Activated CD4-positive, alpha-beta T cell treated with anti-CD3 and anti-CD28 coated beads, Interleukin-2, amount 50 U/mL, for 48 hours (primary cell): Measurements from ENCODE around the gene SLC17A9.
"Not testable (repeated sequence)": the region's sequence is repeated elsewhere in the genome, so short reads cannot be mapped to it uniquely, and the experiment has no call there.

Experiments
- DNase-seq, 2 experiments: peaks; one replicate each; pipeline ENCODE4 v3.0.0-alpha.2; 2020

SLC17A9 gene

GRCh38 chr20:62921119-62921687 lies 31.3 kb upstream of the SLC17A9 start:
- peak; percentile 61 to 73 for DNase-seq

DNA sequence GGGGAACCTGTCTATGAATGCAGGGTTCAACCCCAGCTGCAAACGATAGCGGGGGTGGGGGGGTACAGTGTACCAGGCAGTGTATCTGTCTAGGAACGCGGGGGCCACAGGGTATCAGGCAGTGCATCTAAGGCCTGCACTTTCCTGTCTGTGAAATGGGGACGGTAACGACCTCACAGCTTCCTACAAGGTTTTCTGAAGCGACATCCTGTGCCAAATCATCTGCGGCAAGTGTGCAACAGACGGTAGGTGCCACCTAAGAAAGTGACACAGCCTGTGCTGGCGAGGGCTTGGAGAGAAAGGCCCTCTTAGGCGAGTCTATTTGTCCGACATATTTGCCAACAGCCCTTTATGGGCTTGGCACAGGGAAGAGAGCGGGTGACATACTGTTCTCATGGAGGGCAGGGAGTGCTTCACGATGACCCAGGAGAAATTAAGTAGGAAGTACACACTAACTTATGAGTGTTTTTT lies 30.0 kb upstream of the SLC17A9 start:
- peak; percentile 47 to 59 for DNase-seq

DNA sequence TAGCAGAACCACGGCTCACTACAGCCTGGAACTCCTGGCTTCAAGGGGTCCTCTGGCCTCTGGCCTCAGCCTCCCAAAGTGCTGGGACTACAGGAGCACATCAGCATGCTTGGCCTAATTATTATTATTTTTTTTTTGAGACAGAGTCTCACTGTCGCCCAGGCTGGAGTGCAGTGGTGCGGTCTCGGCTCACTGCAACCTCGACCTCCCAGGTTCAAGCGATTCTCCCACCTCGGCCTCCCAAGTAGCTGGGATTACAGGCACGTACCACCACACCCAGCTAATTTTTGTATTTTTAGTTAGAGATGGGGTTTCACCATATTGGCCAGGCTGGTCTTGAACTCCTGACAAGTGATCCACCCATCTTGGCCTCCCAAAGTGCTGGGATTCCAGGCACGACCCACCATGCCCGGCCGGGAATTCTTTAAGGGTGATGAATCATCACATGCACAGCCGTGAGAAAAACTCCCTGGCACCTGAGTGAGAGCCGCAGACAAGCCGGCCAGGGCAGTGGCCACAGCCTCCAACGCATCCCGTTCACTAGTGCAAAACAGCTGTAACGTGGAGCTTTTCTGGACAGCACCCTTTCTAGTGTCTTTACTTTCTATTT lies 29.3 kb upstream of the SLC17A9 start:
- DNase-seq: not testable (repeated sequence)

DNA sequence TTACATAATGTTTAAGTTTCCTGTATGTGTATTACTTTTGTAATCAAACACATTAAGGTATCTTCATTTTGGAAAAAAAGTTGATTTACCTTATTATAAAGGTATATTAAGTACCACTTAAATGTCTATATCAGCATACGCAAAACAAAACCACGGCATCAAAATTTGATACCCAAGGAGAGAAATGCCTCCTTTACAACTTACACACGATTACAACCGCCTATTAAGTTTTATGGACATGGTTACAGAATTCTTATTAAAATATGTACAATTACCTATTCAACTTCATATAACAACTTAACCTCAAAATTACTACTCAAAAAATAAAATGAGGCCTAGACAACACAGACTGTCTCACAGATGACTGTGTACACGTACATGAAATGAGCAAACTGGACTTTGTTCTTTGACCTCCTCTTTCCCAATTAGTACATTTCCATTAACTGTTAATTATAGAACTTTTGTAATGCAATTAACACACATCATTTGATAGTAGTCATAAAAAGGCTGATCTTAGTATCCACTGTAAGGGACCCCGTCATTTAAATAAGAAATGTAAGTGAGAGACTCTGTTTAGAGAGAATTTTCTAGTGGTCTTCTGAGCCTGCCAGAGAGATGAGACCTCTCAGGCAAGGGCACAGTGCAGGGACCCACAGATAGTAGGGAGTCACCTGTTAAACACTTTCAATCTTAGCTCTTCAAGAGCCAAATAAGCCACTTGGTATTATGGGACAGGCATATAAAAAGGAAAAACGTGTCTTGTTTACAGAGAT lies 28.7 kb upstream of the SLC17A9 start:
- DNase-seq: no peak

DNA sequence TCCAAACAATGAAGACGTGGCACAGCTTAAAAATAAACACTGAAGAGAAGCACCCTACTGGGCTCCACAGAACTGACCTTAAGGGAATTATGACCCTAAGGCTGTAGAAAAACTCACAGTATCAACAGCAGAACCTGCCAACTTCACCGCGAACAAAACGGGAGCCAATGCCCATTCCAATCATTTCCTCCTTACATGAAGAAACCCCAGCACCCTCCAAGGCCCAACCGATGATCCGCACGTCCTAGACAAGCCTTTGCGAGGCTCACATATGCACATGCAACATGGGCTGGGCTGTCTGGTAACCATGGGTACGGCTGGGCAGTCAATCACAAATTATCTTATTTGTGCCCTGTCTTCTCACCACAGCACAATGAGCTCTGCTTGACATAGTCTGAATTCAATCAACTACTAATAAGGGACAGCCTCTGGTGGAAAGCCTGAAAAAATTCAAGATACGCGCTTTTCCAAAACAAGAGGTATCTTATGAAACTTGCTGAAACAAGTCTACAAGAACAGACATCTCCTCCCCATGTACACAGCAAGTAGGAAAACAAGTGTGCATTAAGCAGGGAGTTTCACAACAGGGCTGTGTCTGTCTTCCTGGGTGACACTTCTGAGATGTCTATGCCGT lies 27.9 kb upstream of the SLC17A9 start:
- DNase-seq: peak in 1 of 2 experiments; percentile 38

DNA sequence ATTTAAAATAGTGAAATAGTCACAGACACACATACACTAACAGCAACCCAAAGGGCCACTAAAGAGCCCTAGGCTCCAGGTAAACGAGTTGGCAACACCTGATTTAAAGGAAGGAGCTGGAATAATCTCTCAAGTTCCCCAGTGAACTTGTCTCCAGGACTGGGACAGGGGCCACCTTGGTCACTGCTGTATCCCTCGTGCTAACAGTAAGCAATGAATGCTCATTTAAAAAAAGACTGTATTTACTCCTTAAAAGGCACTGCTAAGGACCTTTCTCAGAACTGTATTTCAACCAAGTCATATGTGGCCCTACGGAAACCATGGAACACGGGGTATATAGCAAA lies 27.5 kb upstream of the SLC17A9 start:
- peak in 1 of 2 experiments; percentile 18 for DNase-seq

- DNase-seq: peak; percentile 48 to 57
Observed at GRCh38 chr20:62925420-62926228, 26.9 kb upstream of the SLC17A9 start.

- peak; percentile 87 to 88 for DNase-seq
Observed at GRCh38 chr20:62926229-62927127, 26.0 kb upstream of the SLC17A9 start, which contains the start of gene DIDO1. Gene DIDO1, minus strand, starts transcription at chr20:62926505.

DNA sequence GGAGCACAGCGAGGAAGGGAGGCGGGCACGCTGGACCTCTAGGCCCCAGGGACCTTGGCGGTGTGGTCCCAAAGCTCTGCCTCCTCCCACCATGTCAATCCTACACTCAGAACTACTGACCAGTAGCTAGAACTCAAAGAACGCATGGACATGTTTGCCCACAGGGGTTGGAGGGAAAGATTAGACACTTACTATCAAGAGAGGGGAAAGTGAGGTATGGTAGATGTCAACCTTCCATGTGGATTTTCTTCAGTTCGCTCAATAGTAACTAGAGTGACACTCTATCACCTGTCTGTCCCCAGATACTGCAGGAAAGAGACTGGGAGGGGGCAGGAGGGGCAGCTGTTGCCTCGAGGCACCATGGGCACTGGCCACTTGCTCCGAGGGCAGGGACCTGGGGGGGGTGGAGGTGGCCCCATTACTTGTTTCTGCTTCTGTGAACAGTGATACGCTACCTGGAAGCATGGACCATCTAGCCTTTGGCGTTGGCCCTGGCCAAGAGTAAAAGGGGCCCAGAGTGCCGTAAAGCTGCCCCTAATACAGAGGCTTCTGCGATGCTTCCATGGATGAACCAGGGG lies 25.3 kb upstream of the SLC17A9 start:
- no peak for DNase-seq

- DNase-seq: no peak
Observed at GRCh38 chr20:62928246-62928939, 24.1 kb upstream of the SLC17A9 start.

DNA sequence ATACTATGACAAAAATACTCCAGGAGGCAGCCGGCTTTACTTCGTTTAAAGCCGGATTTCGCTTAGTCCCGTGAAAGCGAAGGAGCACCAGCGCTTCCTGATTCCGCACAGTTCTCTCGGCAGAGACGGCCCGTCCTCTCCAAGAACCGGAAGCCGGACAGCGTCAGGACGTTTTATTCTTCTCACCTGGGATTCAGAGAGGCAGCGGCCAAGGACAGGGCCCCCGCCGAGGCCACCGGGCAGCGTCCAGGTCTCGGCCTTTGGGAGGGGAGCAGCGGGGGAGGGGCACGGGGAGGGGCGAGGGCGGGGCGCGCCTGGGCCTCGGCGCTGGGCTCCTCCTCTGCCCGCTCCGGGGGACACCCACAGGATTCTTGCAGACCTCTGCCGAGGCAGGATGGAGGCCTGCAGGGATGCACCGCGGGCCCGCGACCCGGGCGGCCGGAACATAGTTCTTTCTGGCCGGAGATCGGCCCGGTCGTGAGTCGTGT lies 23.4 kb upstream of the SLC17A9 start:
- peak; percentile 68 to 69 for DNase-seq

DNA sequence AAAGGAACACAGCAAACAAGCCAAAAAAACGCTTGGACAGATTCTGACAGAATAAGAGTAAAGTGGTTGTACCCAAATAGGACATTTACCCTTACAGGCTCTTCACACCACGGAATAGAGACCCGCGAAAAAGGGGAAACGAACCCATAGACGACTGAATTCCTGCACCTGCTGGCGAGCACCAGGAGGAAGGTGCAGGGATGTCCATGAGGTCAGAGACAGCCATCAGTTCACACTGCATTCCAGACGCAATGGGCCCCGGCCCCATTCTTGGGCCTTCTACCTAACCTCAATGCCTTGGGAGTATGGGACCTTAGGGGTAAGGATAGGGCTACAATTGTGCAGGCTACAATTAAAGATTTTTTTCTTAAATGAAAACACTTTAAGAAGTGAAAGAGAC lies 21.0 kb upstream of the SLC17A9 start:
- no peak for DNase-seq

DNA sequence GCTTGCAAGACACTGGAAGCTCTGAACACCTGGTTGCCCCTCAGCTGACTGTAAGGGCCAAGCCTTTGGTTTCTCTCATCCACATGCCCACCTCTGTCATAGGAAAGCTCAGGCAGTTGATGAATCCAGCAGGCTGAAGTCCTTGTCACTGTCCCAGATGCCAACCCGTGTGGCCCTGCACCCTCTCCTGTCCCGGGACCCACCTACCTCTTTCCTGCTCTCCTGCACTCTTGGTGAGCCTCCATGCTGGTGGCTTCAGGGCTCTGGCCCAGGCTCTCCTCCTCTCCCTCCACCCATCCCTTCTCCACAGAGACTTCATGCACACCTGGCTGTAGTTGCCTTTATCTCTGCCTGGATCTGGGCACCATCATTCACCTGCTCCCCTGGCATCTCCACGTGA lies 18.5 kb upstream of the SLC17A9 start:
- DNase-seq: no peak

- DNase-seq: no peak
Observed at GRCh38 chr20:62935204-62935967, 17.1 kb upstream of the SLC17A9 start.

DNA sequence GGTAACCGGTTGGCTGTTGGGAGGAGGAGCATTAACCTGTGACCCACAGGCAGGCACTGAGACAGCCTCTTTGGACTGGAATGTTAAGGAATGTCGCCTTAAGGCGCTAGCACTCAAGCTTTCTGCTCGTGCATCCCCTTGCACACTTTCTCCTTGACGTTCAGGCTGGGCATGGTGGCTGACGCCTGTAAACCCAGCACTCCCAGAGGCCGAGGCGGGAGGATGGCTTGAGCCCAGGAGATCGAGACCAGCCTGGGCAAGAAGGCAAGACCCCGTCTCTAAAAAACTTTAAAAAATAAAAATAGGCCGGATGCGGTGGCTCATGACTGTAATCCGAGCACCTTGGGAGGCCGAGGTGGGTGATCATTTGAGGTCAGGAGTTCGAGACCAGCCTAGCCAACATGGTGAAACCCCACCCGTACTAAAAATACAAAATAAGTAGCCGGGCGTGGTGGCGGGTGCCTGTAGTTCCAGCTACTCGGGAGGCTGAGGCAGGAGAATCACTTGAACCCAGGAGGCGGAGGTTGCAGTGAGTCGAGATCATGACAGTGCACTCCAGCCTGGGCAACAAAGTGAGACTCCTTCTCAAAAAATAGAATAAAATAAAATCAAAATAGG lies 16.4 kb upstream of the SLC17A9 start:
- no peak for DNase-seq

DNA sequence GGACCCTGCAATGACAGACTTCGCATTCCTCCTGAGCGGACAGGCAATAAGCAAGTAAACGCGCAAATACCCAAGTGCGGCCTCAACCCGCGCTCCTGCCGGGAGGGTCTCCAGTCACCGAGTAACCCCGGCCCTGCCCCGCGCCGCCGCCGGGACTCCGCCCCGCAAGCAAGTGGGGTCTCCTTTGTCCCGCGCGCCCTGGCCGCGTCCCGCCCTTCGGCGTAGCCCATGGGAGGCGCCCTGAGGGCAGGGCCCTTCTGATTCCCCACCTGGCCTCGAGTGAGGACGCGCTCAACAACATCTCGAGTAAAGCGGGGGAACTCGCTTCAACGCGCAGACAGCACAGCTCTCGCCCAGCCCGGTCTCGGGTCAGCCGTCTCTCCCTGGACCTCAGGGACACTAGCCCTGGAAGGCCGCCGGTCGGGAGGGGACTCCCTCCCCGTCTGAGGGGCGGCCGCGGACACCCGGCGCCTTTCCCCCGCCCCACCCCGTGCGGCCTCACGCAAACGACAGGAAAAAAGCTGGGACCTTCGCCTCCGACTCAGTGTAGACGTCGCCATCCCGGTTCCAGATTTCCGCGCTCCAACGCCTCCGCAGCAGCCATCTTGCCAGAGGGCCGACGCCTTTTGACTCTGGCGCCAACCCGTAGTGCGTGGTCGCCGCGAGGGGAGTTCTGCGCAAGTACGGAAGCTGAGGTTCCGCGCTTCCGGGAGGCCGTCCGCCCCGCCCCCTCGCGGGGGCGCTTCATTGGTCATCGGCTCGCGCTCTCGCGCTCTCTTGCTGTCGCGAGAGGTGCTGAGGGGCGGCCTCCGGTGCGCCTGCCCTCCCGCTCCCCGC lies 15.0 kb upstream of the SLC17A9 start:
- DNase-seq: peak; percentile 95 to 97

- DNase-seq: peak; percentile 44 to 54
Observed at GRCh38 chr20:62938105-62938888, 14.2 kb upstream of the SLC17A9 start, which contains the start of gene GID8. Gene GID8, plus strand, starts transcription at chr20:62938147. Its CDS starts 3,356 bp downstream, at chr20:62941503.
